K562 (cell line): ENCODE results near the gene LY6G6F. TPM values are rescaled to one million over a fixed set of nuclear protein-coding genes. Genes with fewer than 3 reads are reported as not detected.

ENCODE experiments used
- FOXO4 ChIP-seq: fragments of 450-650 bp; formaldehyde crosslinking; IDR thresholded peaks from 2 replicates; pipeline ENCODE4 v1.4.0; 2020; ENCODE audit warnings: mild to moderate bottlenecking, moderate library complexity
- IRF2 ChIP-seq: sonication (generic); formaldehyde crosslinking; IDR thresholded peaks from 2 replicates; pipeline ENCODE4 v1.8.1; 2022; ENCODE audit warnings: mild to moderate bottlenecking, missing genetic modification reagents
- MEF2A ChIP-seq: IDR thresholded peaks from 2 replicates; pipeline ENCODE4 v1.6.1; 2011; ENCODE audit warnings: low read depth, mild to moderate bottlenecking, low read length, moderate library complexity; ENCODE audit not compliant: control insufficient read depth
- NCOA4 ChIP-seq: fragments of 450-650 bp; IDR thresholded peaks from 2 replicates; pipeline ENCODE4 v1.6.1; 2018; ENCODE audit warnings: mild to moderate bottlenecking; ENCODE audit not compliant: partially characterized antibody
- NONO ChIP-seq, 2 experiments: fragments of 200-400 bp in 1 of 2; fragments of 450-650 bp in 1 of 2; formaldehyde crosslinking in 1 of 2; IDR thresholded peaks; 2 replicates each; pipeline ENCODE4 v1.6.1; 2017; ENCODE audit warnings: low read depth in 2 of 2, mild to moderate bottlenecking in 2 of 2, moderate library complexity in 2 of 2, low read length in 1 of 2
- PHF8 ChIP-seq: fragments of 200-600 bp; sonication (generic); IDR thresholded peaks from 2 replicates; pipeline ENCODE4 v1.6.1; 2012; ENCODE audit warnings: mixed run types, mild to moderate bottlenecking, inconsistent platforms, low read length, moderate library complexity, borderline replicate concordance
- RAD21 ChIP-seq, 2 experiments: fragments of 250-450 bp in 1 of 2; fragments of 450-650 bp in 1 of 2; sonication (Bioruptor Pico) in 1 of 2; formaldehyde crosslinking in 1 of 2; IDR thresholded peaks in 1 of 2; conservative IDR thresholded peaks in 1 of 2; 2 replicates each; pipeline versions ENCODE4 v1.4.0 to v1.8.0; 2020 to 2022; ENCODE audit warnings: mild to moderate bottlenecking in 2 of 2, moderate library complexity in 1 of 2
- SREBF2 ChIP-seq: sonication (generic); formaldehyde crosslinking; IDR thresholded peaks from 2 replicates; pipeline ENCODE4 v1.4.0; 2020; ENCODE audit warnings: mild to moderate bottlenecking, missing genetic modification reagents
- TGIF2 ChIP-seq: sonication (generic); formaldehyde crosslinking; IDR thresholded peaks from 2 replicates; pipeline ENCODE4 v1.8.1; 2022; ENCODE audit warnings: mild to moderate bottlenecking, missing genetic modification reagents, moderate library complexity
- ZBTB7A ChIP-seq: IDR thresholded peaks from 2 replicates; pipeline ENCODE4 v1.6.1; 2011; ENCODE audit warnings: low read depth, mild to moderate bottlenecking, low read length, moderate library complexity, borderline replicate concordance; ENCODE audit not compliant: control insufficient read depth
- ZKSCAN8 ChIP-seq: fragments of 200-800 bp; sonication (Bioruptor generic); IDR thresholded peaks from 2 replicates; pipeline ENCODE4 v1.6.1; 2016; ENCODE audit warnings: missing genetic modification characterization, missing compliant biosample characterization
- ZNF174 ChIP-seq: fragments of 250-450 bp; sonication (Bioruptor Pico); IDR thresholded peaks from 2 replicates; pipeline ENCODE4 v1.4.0; 2020; ENCODE audit warnings: mild to moderate bottlenecking
- ZSCAN29 ChIP-seq: fragments of 450-650 bp; IDR thresholded peaks from 2 replicates; pipeline ENCODE4 v1.6.1; 2017
- ZSCAN32 ChIP-seq: fragments of 450-650 bp; formaldehyde crosslinking; IDR thresholded peaks from 2 replicates; pipeline ENCODE4 v1.4.0; 2020; ENCODE audit warnings: mild to moderate bottlenecking, moderate library complexity
- polyA plus RNA-seq, 8 experiments: library from polyadenylated mRNA; depleted of rRNA in 4 of 8; stranded (reverse) in 5 of 8; unstranded in 3 of 8; fragments of >200 nt; fragmentation: Nextera tagmentation in 2 of 8; fragmentation: Illumina TruSeq in 1 of 8; extraction: Ambion mirVana in 2 of 8; extraction: Trizol in 1 of 8; gene quantifications; 2 replicates each; pipeline versions ENCODE4 v1.2.1 to v1.2.3, GENCODE V29; 2011 to 2014; ENCODE audit warnings: inconsistent platforms in 1 of 8, missing spikeins in 1 of 8
- total RNA-seq, 7 experiments: library from RNA; depleted of rRNA in 6 of 7; stranded (reverse); fragments of >200 nt in 6 of 7; fragmentation: Illumina TruSeq in 2 of 7; extraction: Trizol in 2 of 7; gene quantifications; 2 replicates each; pipeline versions ENCODE4 v1.2.1 to v1.2.3, GENCODE V29; 2011 to 2021; ENCODE audit warnings: low replicate concordance in 1 of 7
- TF ChIP-seq, protein P1 (sequence below): IDR thresholded peaks from 2 replicates; pipeline ENCODE4 v1.6.1; 2011; ENCODE audit not compliant: insufficient read length; ENCODE audit errors: extremely low read depth
- TF ChIP-seq, protein P2 (sequence below), 2 experiments: fragments of 450-650 bp; formaldehyde crosslinking in 1 of 2; IDR thresholded peaks; 2 replicates each; pipeline versions ENCODE4 v1.4.0 to v1.6.1; 2014 to 2020; ENCODE audit warnings: mild to moderate bottlenecking in 2 of 2, borderline replicate concordance in 1 of 2, low read depth in 1 of 2

Gene LY6G6F
- total and polyA plus RNA-seq, 9 of the 15 experiments (the other 6 are each of a cell fraction or from before 2014, with no cell fraction given): 0.14 to 0.50 (median 0.28) TPM; not detected in 2

DNA sequence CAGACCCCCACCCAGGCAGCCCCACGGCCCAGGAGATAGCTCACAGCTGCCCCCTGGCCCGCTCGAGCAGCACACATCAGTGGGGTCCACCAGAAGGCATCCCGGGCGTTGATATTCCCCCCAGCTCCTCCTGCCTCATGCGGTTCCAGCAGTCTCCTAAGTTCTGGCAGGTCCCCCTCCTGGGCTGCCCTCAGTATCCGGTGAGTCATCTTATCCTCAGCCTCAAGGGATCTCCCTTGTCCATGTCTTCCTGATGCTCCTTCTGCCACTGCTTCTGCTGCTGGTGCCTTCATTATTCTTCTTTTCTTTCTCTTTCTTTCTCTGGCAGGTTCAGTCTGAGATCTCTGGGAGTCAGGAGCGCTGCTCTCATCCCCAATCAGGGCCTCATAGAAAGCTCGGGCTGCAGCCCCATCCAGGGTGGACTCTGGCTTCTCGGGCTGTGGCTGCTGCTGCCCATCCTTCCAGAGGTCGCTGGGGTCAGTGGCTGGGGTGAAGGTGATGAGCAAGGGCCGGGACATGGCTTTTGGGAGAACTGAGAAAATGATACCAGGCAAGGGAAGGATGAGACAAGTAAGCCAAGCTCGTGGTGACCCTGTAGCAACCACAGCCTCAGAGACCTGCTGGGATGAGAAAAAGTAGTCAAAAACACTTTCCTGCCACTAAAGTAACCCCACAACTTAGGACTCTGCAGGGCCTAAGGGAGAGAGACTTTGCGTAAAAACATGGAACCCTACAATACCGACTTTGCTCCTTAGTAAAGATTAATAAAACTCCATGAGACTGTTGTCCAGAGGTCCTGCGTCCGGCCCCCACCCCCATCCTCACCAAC is 42.5 kb upstream of the LY6G6F start (continued):
- TF ChIP-seq, protein P1, sequence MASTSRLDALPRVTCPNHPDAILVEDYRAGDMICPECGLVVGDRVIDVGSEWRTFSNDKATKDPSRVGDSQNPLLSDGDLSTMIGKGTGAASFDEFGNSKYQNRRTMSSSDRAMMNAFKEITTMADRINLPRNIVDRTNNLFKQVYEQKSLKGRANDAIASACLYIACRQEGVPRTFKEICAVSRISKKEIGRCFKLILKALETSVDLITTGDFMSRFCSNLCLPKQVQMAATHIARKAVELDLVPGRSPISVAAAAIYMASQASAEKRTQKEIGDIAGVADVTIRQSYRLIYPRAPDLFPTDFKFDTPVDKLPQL: no peak
- TF ChIP-seq ZSCAN32 (CRISPR knock-in tag) (peak; percentile 41), TGIF2 (CRISPR knock-in tag) (no peak), NCOA4 (no peak), PHF8 (no peak), ZBTB7A (peak; percentile 82; the same call in 1 of the 2 replicates), FOXO4 (CRISPR knock-in tag) (peak; percentile 48; the same call in 1 of the 2 replicates), ZNF174 (no peak), ZSCAN29 (no peak), SREBF2 (CRISPR knock-in tag) (0 out of 2 replicates have a peak, but pooled peaks have one; percentile 2), RAD21 (CRISPR knock-in tag; conservative IDR thresholded peaks at IDR 0.05 in 1 of 2, IDR thresholded peaks at IDR 0.05 in 1 of 2) (0 out of 4 replicates have a peak, but pooled peaks of 1 of the 2 experiments have one; percentile 2), MEF2A (no peak), ZKSCAN8 (no peak), IRF2 (no peak), NONO (IDR thresholded peaks at IDR 0.05; ENCODE audit: low read depth in 2 of 2, low read length in 1 of 2) (no peak)
- TF ChIP-seq, protein P2, sequence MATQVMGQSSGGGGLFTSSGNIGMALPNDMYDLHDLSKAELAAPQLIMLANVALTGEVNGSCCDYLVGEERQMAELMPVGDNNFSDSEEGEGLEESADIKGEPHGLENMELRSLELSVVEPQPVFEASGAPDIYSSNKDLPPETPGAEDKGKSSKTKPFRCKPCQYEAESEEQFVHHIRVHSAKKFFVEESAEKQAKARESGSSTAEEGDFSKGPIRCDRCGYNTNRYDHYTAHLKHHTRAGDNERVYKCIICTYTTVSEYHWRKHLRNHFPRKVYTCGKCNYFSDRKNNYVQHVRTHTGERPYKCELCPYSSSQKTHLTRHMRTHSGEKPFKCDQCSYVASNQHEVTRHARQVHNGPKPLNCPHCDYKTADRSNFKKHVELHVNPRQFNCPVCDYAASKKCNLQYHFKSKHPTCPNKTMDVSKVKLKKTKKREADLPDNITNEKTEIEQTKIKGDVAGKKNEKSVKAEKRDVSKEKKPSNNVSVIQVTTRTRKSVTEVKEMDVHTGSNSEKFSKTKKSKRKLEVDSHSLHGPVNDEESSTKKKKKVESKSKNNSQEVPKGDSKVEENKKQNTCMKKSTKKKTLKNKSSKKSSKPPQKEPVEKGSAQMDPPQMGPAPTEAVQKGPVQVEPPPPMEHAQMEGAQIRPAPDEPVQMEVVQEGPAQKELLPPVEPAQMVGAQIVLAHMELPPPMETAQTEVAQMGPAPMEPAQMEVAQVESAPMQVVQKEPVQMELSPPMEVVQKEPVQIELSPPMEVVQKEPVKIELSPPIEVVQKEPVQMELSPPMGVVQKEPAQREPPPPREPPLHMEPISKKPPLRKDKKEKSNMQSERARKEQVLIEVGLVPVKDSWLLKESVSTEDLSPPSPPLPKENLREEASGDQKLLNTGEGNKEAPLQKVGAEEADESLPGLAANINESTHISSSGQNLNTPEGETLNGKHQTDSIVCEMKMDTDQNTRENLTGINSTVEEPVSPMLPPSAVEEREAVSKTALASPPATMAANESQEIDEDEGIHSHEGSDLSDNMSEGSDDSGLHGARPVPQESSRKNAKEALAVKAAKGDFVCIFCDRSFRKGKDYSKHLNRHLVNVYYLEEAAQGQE (IDR thresholded peaks at IDR 0.05; ENCODE audit: borderline replicate concordance): no peak; the same call in 1 of the 2 replicates
- TF ChIP-seq, protein P2 (CRISPR knock-in tag; IDR thresholded peaks at IDR 0.05; ENCODE audit: low read depth): no peak
